Mesendoderm (in vitro differentiated cells): ENCODE results near the gene KIAA1217.

Source experiments
- DNase-seq: peaks from one replicate; pipeline ENCODE4 v3.0.0; 2013
- H2AK5ac ChIP-seq: 2 replicates; pipeline ENCODE4 v1.6.1; 2013; ENCODE audit warnings: low read length, inconsistent platforms
- H2BK120ac ChIP-seq: 2 replicates; pipeline ENCODE4 v1.6.1; 2013; ENCODE audit warnings: low read depth, mild to moderate bottlenecking, low read length, moderate library complexity, mixed read lengths
- H2BK15ac ChIP-seq: replicated peaks from 2 replicates; pipeline ENCODE4 v1.6.1; 2013; ENCODE audit warnings: low read depth, mild to moderate bottlenecking, moderate library complexity
- H2BK5ac ChIP-seq: 2 replicates; pipeline ENCODE4 v1.6.1; 2013; ENCODE audit warnings: low read length, inconsistent platforms
- H3K18ac ChIP-seq: 2 replicates; pipeline ENCODE4 v1.6.1; 2013; ENCODE audit warnings: mild to moderate bottlenecking, low read length, mixed read lengths
- H3K23ac ChIP-seq: one replicate; pipeline ENCODE4 v1.6.1; 2013; ENCODE audit warnings: low read length
- H3K27ac ChIP-seq: 2 replicates; pipeline ENCODE4 v1.5.1; 2013; ENCODE audit warnings: low read depth, mild to moderate bottlenecking, inconsistent platforms, low read length, moderate library complexity
- H3K27me3 ChIP-seq: 2 replicates; pipeline ENCODE4 v1.6.1; 2013; ENCODE audit warnings: low read length, control low read depth, mild to moderate bottlenecking, inconsistent platforms; ENCODE audit not compliant: insufficient read depth, poor library complexity
- H3K36me3 ChIP-seq: 2 replicates; pipeline ENCODE4 v1.6.1; 2013; ENCODE audit warnings: low read length, inconsistent platforms; ENCODE audit not compliant: control insufficient read depth, insufficient read depth
- H3K4ac ChIP-seq: one replicate; pipeline ENCODE4 v1.6.1; 2013; ENCODE audit warnings: low read depth, mild to moderate bottlenecking, low read length, moderate library complexity
- H3K4me1 ChIP-seq: 2 replicates; pipeline ENCODE4 v1.6.1; 2013; ENCODE audit warnings: low read depth, low read length, inconsistent platforms; ENCODE audit not compliant: control insufficient read depth
- H3K4me2 ChIP-seq: 2 replicates; pipeline ENCODE4 v1.6.1; 2013; ENCODE audit warnings: low read length
- H3K4me3 ChIP-seq: 2 replicates; pipeline ENCODE4 v1.5.1; 2013; ENCODE audit warnings: mild to moderate bottlenecking, low read length
- H3K56ac ChIP-seq: one replicate; pipeline ENCODE4 v1.6.1; 2013; ENCODE audit warnings: low read length
- H3K79me1 ChIP-seq: 2 replicates; pipeline ENCODE4 v1.6.1; 2013; ENCODE audit warnings: low read length, inconsistent platforms
- H3K79me2 ChIP-seq: 2 replicates; pipeline ENCODE4 v1.6.1; 2013; ENCODE audit warnings: mild to moderate bottlenecking, low read length; ENCODE audit not compliant: control insufficient read depth, insufficient read depth
- H3K9ac ChIP-seq: 2 replicates; pipeline ENCODE4 v1.6.1; 2013; ENCODE audit warnings: low read length, inconsistent platforms
- H4K5ac ChIP-seq: one replicate; pipeline ENCODE4 v1.6.1; 2013; ENCODE audit warnings: low read length
- H4K8ac ChIP-seq: one replicate; pipeline ENCODE4 v1.6.1; 2013; ENCODE audit warnings: low read depth, mild to moderate bottlenecking, control low read depth, low read length, moderate library complexity
- WGBS: extraction: QIAGEN DNeasy Blood & Tissue Kit; methylation state at CpG from one replicate; pipeline ENCODE4 v1.1.7; 2013; ENCODE audit warnings: low lambda C conversion rate, missing lambda C conversion rate; ENCODE audit not compliant: insufficient coverage; ENCODE audit errors: extremely low coverage; 5-methylcytosine and 5-hydroxymethylcytosine counted together

Gene KIAA1217

DNA sequence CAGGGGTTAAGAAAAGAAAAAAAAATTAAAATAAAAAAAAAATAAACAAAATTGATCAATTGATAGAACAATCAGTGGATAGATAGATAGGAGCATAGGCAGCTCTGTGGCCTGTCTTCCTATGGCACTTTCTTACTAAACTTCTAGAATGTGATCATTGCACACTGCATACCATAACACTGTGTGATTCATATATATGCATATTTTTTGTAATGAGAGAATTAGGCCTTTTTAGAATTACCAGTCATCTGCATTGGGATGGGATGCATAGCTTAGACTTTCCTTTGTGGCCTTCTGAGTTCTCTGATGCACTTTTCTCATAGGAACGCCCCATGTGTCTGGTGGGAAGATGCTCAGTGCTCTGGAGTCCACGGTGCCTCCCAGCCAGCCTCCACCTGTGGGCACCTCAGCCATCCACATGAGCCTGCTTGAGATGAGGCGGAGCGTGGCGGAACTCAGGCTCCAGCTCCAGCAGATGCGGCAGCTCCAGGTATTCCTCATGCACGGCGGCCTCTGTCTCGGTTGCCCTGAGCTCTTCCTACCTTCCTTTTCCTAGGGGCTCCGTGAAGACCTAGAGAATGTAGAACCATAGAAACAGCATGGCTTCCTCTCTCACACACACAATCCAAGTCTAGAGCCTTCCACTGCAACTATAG is 292.2 kb downstream of the KIAA1217 start:
- no CpG with 5 or more reads among the region's 10 CpGs for WGBS
- Histone ChIP-seq H2BK120ac (no peak overlapping the region), H3K4me2 (no peak overlapping the region), H3K23ac (no peak overlapping the region), H3K4me3 (no peak overlapping the region), H3K79me1 (no peaks in the 10 kb centered on the region), H3K56ac (no peak overlapping the region), H3K79me2 (no peaks in the 10 kb centered on the region), H4K5ac (no peak overlapping the region), H3K4ac (no peak overlapping the region), H3K27me3 (no peaks in the 10 kb centered on the region), H2AK5ac (no peak overlapping the region), H3K9ac (no peak overlapping the region), H3K36me3 (no peaks in the 10 kb centered on the region), H2BK5ac (no peak overlapping the region), H3K4me1 (no peaks in the 10 kb centered on the region), H3K18ac (no peak overlapping the region), H3K27ac (no peak overlapping the region), H4K8ac (no peak overlapping the region), H2BK15ac (no peak overlapping the region)
- no peak for DNase-seq

DNA sequence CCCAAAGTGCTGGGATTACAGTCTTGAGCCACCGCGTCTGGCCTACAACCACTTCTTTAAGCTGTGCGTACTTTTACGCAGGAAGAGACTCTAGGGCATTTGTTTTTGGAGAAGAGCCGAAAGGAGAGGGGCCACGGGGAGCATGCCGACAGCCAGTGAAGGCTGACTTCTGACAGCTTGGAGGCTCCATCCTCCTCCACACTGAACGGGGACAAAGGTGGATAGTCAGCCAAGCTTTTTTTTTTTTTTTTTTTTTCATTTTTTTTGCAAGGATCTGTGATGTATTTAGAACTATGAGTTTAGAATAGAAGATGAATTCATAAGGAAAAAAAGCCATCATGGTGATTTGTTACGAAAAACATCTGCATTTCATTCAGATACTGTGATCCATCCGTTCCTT is 293.1 kb downstream of the KIAA1217 start:
- H3K79me2 ChIP-seq: no peaks in the 10 kb centered on the region
- no peaks in the 10 kb centered on the region for H3K36me3 ChIP-seq
- no peak overlapping the region for H4K5ac ChIP-seq
- no peaks in the 10 kb centered on the region for H3K27me3 ChIP-seq
- no peak overlapping the region for H3K4me3 ChIP-seq
- H2AK5ac ChIP-seq: no peak overlapping the region
- H3K56ac ChIP-seq: no peak overlapping the region
- H3K23ac ChIP-seq: no peak overlapping the region
- no peak overlapping the region for H3K4ac ChIP-seq
- H3K4me1 ChIP-seq: no peaks in the 10 kb centered on the region
- H4K8ac ChIP-seq: no peak overlapping the region
- no peak overlapping the region for H3K9ac ChIP-seq
- H2BK15ac ChIP-seq: no peak overlapping the region
- DNase-seq: no peak
- no peak overlapping the region for H3K4me2 ChIP-seq
- no peak overlapping the region for H2BK120ac ChIP-seq
- H3K27ac ChIP-seq: no peak overlapping the region
- WGBS: no CpG with 5 or more reads among the region's 10 CpGs
- H2BK5ac ChIP-seq: no peak overlapping the region
- H3K18ac ChIP-seq: no peak overlapping the region
- no peaks in the 10 kb centered on the region for H3K79me1 ChIP-seq

DNA sequence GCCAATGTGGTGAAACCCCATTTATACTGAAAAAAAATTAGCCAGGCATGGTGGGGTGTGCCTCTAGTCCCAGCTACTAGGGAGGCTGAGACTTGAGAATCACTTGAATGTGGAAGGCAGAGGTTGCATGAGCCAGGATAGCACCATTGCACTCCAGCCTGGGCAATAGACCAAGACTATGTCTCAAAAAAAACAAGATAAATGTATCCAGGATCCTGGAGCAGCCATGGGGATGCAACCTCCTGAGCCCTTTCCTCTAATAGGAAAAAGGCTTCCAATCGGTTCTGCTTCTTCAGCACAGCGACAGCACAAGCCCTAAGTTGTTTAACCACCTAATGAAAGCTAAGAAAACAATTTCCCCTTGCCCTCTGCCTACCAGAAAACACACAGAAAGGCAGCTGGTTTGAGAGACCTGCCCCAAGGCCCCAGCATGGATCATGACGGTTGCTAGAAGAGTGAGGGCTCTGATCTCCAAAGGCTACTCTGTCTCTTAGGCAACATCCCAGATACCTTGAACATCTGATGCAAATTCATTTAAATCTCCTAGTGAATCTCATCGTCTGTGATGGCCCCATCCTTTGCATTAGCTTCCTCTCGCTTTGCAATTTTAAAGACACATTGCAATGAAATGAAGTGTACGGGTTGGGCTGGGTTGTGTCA is 294.0 kb downstream of the KIAA1217 start:
- H3K4ac ChIP-seq: no peak overlapping the region
- no peak overlapping the region for H3K27ac ChIP-seq
- WGBS: no CpG with 5 or more reads among the region's 6 CpGs

DNA sequence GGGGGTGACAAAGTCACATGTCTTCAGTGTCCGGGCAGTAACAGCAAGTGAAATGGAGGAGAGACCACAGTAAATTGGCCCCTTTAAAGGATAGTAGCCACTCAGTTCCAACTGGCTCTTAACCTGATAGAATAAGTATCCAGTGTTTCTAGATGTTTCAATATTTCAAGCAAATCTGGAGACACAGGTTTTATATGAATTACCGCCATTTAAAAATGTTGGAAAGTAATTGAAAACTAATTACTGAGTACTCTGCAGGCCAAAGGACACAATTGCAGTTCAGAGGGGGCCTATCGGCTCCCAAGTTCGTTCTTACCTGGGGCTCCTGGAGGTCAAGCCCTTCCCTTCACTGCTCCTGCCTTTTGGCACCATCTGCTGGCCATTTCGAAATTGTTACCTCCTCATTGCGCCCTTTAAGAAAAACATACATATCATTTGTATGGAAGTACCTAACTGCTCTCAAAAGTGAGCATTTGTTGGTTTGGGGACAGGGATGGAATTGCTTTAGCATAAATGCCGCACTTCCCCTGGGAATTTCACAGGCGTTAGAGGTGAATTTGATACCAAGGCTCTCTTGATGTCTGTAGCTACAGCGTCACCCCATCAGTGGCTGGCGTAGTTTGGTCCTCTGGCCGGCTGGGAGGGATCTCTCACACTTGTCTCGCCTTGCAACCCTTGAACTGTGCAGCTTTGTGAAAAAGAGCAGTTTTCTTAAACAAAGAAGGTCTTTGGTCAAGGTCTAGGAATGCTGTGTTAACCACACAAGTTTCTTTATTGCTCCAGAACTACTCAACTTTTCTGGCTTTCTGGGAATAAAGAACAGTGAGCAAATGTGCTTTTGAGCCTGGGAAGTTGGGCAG is 294.8 kb downstream of the KIAA1217 start:
- Histone ChIP-seq H3K4me3 (no peak overlapping the region), H3K4ac (no peak overlapping the region), H3K18ac (no peak overlapping the region), H2BK5ac (no peak overlapping the region), H3K23ac (no peak overlapping the region), H2BK120ac (no peak overlapping the region), H4K5ac (no peak overlapping the region), H4K8ac (no peak overlapping the region), H2AK5ac (no peak overlapping the region), H2BK15ac (no peak overlapping the region), H3K27me3 (no peaks in the 10 kb centered on the region), H3K4me1 (no peaks in the 10 kb centered on the region), H3K79me2 (no peaks in the 10 kb centered on the region), H3K27ac (no peak overlapping the region), H3K56ac (no peak overlapping the region), H3K36me3 (no peaks in the 10 kb centered on the region), H3K4me2 (no peak overlapping the region), H3K79me1 (no peaks in the 10 kb centered on the region), H3K9ac (no peak overlapping the region)
- DNase-seq: peak; percentile 88
- WGBS: no CpG with 5 or more reads among the region's 12 CpGs

More for the DNA sequence above, 294.0 kb downstream of the KIAA1217 start:
- Histone ChIP-seq H2BK15ac (no peak overlapping the region), H2BK120ac (no peak overlapping the region), H3K4me3 (no peak overlapping the region), H4K5ac (no peak overlapping the region), H3K79me1 (no peaks in the 10 kb centered on the region), H3K56ac (no peak overlapping the region), H2BK5ac (no peak overlapping the region), H3K79me2 (no peaks in the 10 kb centered on the region), H2AK5ac (no peak overlapping the region), H3K18ac (no peak overlapping the region), H3K27me3 (no peaks in the 10 kb centered on the region), H3K4me2 (no peak overlapping the region), H3K4me1 (no peaks in the 10 kb centered on the region), H4K8ac (no peak overlapping the region), H3K9ac (no peak overlapping the region), H3K23ac (no peak overlapping the region), H3K36me3 (no peaks in the 10 kb centered on the region)
- DNase-seq: no peak

DNA sequence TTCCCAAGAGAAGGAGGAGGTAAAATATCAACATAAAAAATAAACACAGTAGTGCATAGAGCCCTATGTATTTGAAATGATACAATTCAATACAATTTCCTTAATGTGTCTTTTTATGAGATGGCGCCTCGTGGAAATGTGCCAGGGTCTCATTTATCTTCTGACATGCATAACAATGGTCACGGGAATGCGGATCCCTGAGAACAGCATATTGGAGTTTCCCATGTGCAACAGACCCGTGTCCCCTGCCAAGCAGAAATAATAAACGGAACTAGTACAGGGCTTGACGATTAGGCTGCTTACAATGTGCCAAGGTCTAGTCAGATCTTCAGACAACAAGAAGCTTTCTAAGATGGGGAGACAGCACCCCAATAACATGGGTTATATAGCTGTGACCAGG is 296.8 kb downstream of the KIAA1217 start:
- H3K79me2 ChIP-seq: no peaks in the 10 kb centered on the region
- H3K4ac ChIP-seq: no peak overlapping the region
- H2BK120ac ChIP-seq: no peak overlapping the region
- no peak overlapping the region for H3K23ac ChIP-seq
- H3K4me3 ChIP-seq: no peak overlapping the region
- H4K5ac ChIP-seq: no peak overlapping the region
- no CpG with 5 or more reads among the region's 7 CpGs for WGBS
- H3K36me3 ChIP-seq: no peaks in the 10 kb centered on the region
- no peak for DNase-seq
- no peak overlapping the region for H3K4me2 ChIP-seq
- H3K56ac ChIP-seq: no peak overlapping the region
- H3K4me1 ChIP-seq: no peaks in the 10 kb centered on the region
- H2AK5ac ChIP-seq: no peak overlapping the region
- no peak overlapping the region for H2BK15ac ChIP-seq
- no peak overlapping the region for H2BK5ac ChIP-seq
- no peaks in the 10 kb centered on the region for H3K27me3 ChIP-seq
- no peak overlapping the region for H3K18ac ChIP-seq
- no peaks in the 10 kb centered on the region for H3K79me1 ChIP-seq
- no peak overlapping the region for H3K9ac ChIP-seq
- H3K27ac ChIP-seq: no peak overlapping the region
- no peak overlapping the region for H4K8ac ChIP-seq
